Measurements from ENCODE around the gene PTPRG. TPM values are rescaled to one million over a fixed set of nuclear protein-coding genes. Genes with fewer than 3 reads are reported as not detected.

The PTPRG gene
- total RNA-seq, 1 experiment from 2014 or later: 32.1 TPM

- no peaks in the 10 kb centered on the region for H3K9me2 ChIP-seq (ENCODE audit: insufficient read depth)
- H4K20me1 ChIP-seq (ENCODE audit: insufficient read depth): no peaks in the 10 kb centered on the region
- DNase-seq (ENCODE audit: low read depth, low spot score) (no peak), ATAC-seq (no peak)
- H2AFZ ChIP-seq (ENCODE audit: low read depth, low read length, poor library complexity, severe bottlenecking): no peak overlapping the region
- no peak overlapping the region for H3K9ac ChIP-seq (ENCODE audit: low read length)
- no peak for TF ChIP-seq ZNF274 (IDR thresholded peaks at IDR 0.05; ENCODE audit: low read depth, low read length)
- TF ChIP-seq POLR2AphosphoS5 (IDR thresholded peaks at IDR 0.05; ENCODE audit: low read depth, low read length): no peak
- TF ChIP-seq ATF3 (IDR thresholded peaks at IDR 0.05): no peak
- no peak for TF ChIP-seq FOSL1 (IDR thresholded peaks at IDR 0.05; ENCODE audit: low read depth)
- TF ChIP-seq ELF1 (IDR thresholded peaks at IDR 0.05; ENCODE audit: borderline replicate concordance, low read depth): no peak
- H3K4me3 ChIP-seq (replicated peaks in 1 of 2; ENCODE audit: low read depth in 1 of 2, low read length in 2 of 2): no peak overlapping the region
- H3K27me3 ChIP-seq (ENCODE audit: insufficient read depth, low read length): no peaks in the 10 kb centered on the region
- CTCF ChIA-PET: no interaction called here
- no peaks in the 10 kb centered on the region for H3K36me3 ChIP-seq (ENCODE audit: control insufficient read depth in 1 of 2, insufficient read depth in 2 of 2, low read length in 2 of 2)
- intact Hi-C loops (cut with micrococcal nuclease): no loop called here
- H3K9me3 ChIP-seq (ENCODE audit: control insufficient read depth in 1 of 2, insufficient read depth in 1 of 2, low read depth in 1 of 2, low read length in 2 of 2): no peaks in the 10 kb centered on the region
- RAD21 ChIA-PET (ENCODE audit: low non-redundant PET in 1 of 2, low total read pairs in 2 of 2, uncharacterized antibody in 2 of 2, unreplicated experiment in 2 of 2): no interaction called here
- POLR2A ChIA-PET: no interaction called here
- H3K27ac ChIP-seq (ENCODE audit: low read depth, low read length): no peak overlapping the region
- no peaks in the 10 kb centered on the region for H3K4me1 ChIP-seq (ENCODE audit: control insufficient read depth in 1 of 2, insufficient read depth in 2 of 2, low read length in 2 of 2)
- peaks cover 6% of the 10 kb centered on the region; the same call in 1 of the 2 replicates for H3K79me2 ChIP-seq (ENCODE audit: insufficient read depth, low read length)
- BruUV-seq (replicated peaks): no TSS peak
- no peak overlapping the region for H3K4me2 ChIP-seq (ENCODE audit: low read length)
Measured at GRCh38 chr3:61743686-61744242, 182.4 kb downstream of the PTPRG start.

DNA sequence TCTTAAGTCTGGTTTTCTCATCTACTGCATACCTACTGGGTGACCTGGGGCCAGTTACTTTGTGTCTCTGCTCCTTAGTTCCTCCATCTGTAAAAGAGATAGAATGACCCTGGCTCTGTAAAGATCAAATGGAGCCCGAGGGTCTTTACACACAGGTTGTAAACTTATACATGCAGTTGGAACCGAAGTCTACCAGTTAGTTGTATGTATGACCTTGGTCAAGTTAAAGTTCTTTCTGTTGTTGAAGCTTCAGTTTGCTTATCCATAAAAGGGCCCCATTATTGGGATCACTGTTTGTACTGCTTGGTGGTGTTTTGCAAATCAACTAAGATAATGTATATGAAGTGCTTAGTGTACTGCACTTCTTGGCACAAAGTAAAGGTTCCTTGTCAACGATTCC lies 186.9 kb downstream of the PTPRG start:
- no peak overlapping the region for H3K9ac ChIP-seq (ENCODE audit: low read length)
- no peak for DNase-seq (ENCODE audit: low read depth, low spot score)
- no peak for TF ChIP-seq RAD21 (IDR thresholded peaks at IDR 0.05; ENCODE audit: low read depth)
- TF ChIP-seq, protein P1, sequence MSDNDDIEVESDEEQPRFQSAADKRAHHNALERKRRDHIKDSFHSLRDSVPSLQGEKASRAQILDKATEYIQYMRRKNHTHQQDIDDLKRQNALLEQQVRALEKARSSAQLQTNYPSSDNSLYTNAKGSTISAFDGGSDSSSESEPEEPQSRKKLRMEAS (IDR thresholded peaks at IDR 0.05): no peak
- TF ChIP-seq, protein P2, sequence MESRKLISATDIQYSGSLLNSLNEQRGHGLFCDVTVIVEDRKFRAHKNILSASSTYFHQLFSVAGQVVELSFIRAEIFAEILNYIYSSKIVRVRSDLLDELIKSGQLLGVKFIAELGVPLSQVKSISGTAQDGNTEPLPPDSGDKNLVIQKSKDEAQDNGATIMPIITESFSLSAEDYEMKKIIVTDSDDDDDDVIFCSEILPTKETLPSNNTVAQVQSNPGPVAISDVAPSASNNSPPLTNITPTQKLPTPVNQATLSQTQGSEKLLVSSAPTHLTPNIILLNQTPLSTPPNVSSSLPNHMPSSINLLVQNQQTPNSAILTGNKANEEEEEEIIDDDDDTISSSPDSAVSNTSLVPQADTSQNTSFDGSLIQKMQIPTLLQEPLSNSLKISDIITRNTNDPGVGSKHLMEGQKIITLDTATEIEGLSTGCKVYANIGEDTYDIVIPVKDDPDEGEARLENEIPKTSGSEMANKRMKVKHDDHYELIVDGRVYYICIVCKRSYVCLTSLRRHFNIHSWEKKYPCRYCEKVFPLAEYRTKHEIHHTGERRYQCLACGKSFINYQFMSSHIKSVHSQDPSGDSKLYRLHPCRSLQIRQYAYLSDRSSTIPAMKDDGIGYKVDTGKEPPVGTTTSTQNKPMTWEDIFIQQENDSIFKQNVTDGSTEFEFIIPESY (IDR thresholded peaks at IDR 0.05; ENCODE audit: extremely low read depth, insufficient replicate concordance, low read length): no peak
- no peak for TF ChIP-seq POLR2AphosphoS5 (IDR thresholded peaks at IDR 0.05; ENCODE audit: low read depth, low read length)
- no peak for TF ChIP-seq CBX3 (IDR thresholded peaks at IDR 0.05; ENCODE audit: low read depth)
- TF ChIP-seq TCF7L2 (IDR thresholded peaks at IDR 0.05; ENCODE audit: borderline replicate concordance, extremely low read depth, insufficient read depth, insufficient read length): no peak
- no peak for TF ChIP-seq ATF3 (IDR thresholded peaks at IDR 0.05)
- no peak for TF ChIP-seq FOSL1 (IDR thresholded peaks at IDR 0.05; ENCODE audit: low read depth)
- no peak for TF ChIP-seq CEBPB (IDR thresholded peaks at IDR 0.05; ENCODE audit: low read depth)
- TF ChIP-seq SIN3A (IDR thresholded peaks at IDR 0.05; ENCODE audit: low read depth): no peak
- TF ChIP-seq SRF (IDR thresholded peaks at IDR 0.05; ENCODE audit: low read depth): no peak
- no peak for TF ChIP-seq SP1 (IDR thresholded peaks at IDR 0.05; ENCODE audit: low read depth)
- TF ChIP-seq YY1 (IDR thresholded peaks at IDR 0.05; ENCODE audit: extremely low read depth, insufficient replicate concordance, low read depth, low read length): no peak
- TF ChIP-seq JUND (IDR thresholded peaks at IDR 0.05): no peak
- TF ChIP-seq EZH2phosphoT487 (IDR thresholded peaks at IDR 0.05; ENCODE audit: borderline replicate concordance): no peak

More for the DNA sequence above, 186.9 kb downstream of the PTPRG start:
- no TSS peak for BruUV-seq (replicated peaks)
- no peaks in the 10 kb centered on the region for H3K27me3 ChIP-seq (ENCODE audit: insufficient read depth, low read length)
- H4K20me1 ChIP-seq (ENCODE audit: insufficient read depth): no peaks in the 10 kb centered on the region
- no peaks in the 10 kb centered on the region for H3K9me3 ChIP-seq (ENCODE audit: control insufficient read depth in 1 of 2, insufficient read depth in 1 of 2, low read depth in 1 of 2, low read length in 2 of 2)
- H2AFZ ChIP-seq (ENCODE audit: low read depth, low read length, poor library complexity, severe bottlenecking): no peak overlapping the region
- no peak for ATAC-seq
- H3K4me2 ChIP-seq (ENCODE audit: low read length): no peak overlapping the region
- no peak overlapping the region for H3K4me3 ChIP-seq (replicated peaks in 1 of 2; ENCODE audit: low read depth in 1 of 2, low read length in 2 of 2)
- ChIA-PET CTCF (no interaction called here), POLR2A (no interaction called here), RAD21 (ENCODE audit: low non-redundant PET in 1 of 2, low total read pairs in 2 of 2, uncharacterized antibody in 2 of 2, unreplicated experiment in 2 of 2) (no interaction called here)
- no peaks in the 10 kb centered on the region for H3K9me2 ChIP-seq (ENCODE audit: insufficient read depth)
- H3K79me2 ChIP-seq (ENCODE audit: insufficient read depth, low read length): 0 out of 2 replicates have a peak, but pooled peaks cover 2% of the 10 kb centered on the region
- H3K27ac ChIP-seq (ENCODE audit: low read depth, low read length): no peak overlapping the region
- intact Hi-C loops (cut with micrococcal nuclease): no loop called here
- H3K36me3 ChIP-seq (ENCODE audit: control insufficient read depth in 1 of 2, insufficient read depth in 2 of 2, low read length in 2 of 2): no peaks in the 10 kb centered on the region
- no peaks in the 10 kb centered on the region for H3K4me1 ChIP-seq (ENCODE audit: control insufficient read depth in 1 of 2, insufficient read depth in 2 of 2, low read length in 2 of 2)
